H1 (cell line): ENCODE results near the gene PXT1. TPM values are rescaled to one million over a fixed set of nuclear protein-coding genes. Genes with fewer than 3 reads are reported as not detected.

Source experiments
- CTCF ChIA-PET: fragments of 300-600 bp; sonication (Branson Sonifier 250); formaldehyde crosslinking; loops from one replicate; lab custom pipeline; 2021; ENCODE audit not compliant: partially characterized antibody; lab: Charles Lee
- POLR2A ChIA-PET: fragments of 300-600 bp; sonication (Branson Sonifier 250); formaldehyde crosslinking; loops from one replicate; lab custom pipeline; 2021; ENCODE audit warnings: inconsistent platforms; ENCODE audit not compliant: partially characterized antibody; lab: Charles Lee
- DNase-seq, 2 experiments: peaks; one replicate each; pipeline versions ENCODE4 v3.0.0 to v3.0.0-alpha.2; 2010 to 2022; ENCODE audit warnings: low spot score in 2 of 2, low read depth in 1 of 2, mixed read lengths in 1 of 2
- FAIRE-seq: peaks from 2 replicates; lab custom pipeline; 2011; peaks lifted over from hg19 to GRCh38; lab: Jason Lieb, UNC
- H2AFZ ChIP-seq: 2 replicates; pipeline ENCODE4 v1.8.1; 2012; ENCODE audit warnings: low read length, inconsistent platforms
- H2AK5ac ChIP-seq: 2 replicates; pipeline ENCODE4 v1.6.1; 2013; ENCODE audit warnings: low read depth, low read length
- H2BK120ac ChIP-seq: replicated peaks from 2 replicates; pipeline ENCODE3; 2013; ENCODE audit warnings: low read depth, low read length, inconsistent platforms
- H2BK12ac ChIP-seq: 2 replicates; pipeline ENCODE4 v1.6.1; 2013; ENCODE audit warnings: low read depth, low read length
- H2BK15ac ChIP-seq: 2 replicates; pipeline ENCODE4 v1.6.1; 2013; ENCODE audit warnings: low read length
- H2BK20ac ChIP-seq: 2 replicates; pipeline ENCODE4 v1.6.1; 2013; ENCODE audit warnings: low read length
- H2BK5ac ChIP-seq: 2 replicates; pipeline ENCODE4 v1.6.1; 2013; ENCODE audit warnings: low read depth, low read length
- H3K14ac ChIP-seq: 2 replicates; pipeline ENCODE4 v1.6.1; 2013; ENCODE audit warnings: inconsistent platforms; ENCODE audit not compliant: insufficient read length
- H3K18ac ChIP-seq: 2 replicates; pipeline ENCODE4 v1.6.1; 2013; ENCODE audit warnings: low read length; ENCODE audit errors: extremely low read depth
- H3K23ac ChIP-seq: 2 replicates; pipeline ENCODE4 v1.6.1; 2013; ENCODE audit warnings: inconsistent platforms; ENCODE audit not compliant: insufficient read length
- H3K23me2 ChIP-seq: 2 replicates; pipeline ENCODE4 v1.6.1; 2013; ENCODE audit warnings: low read depth, low read length
- H3K27ac ChIP-seq: 2 replicates; pipeline ENCODE4 v1.6.1; 2011; ENCODE audit warnings: low read depth, low read length, inconsistent platforms
- H3K27me3 ChIP-seq, 4 experiments: replicated peaks in 1 of 4; 1 replicate in 1 of 4; 2 replicates in 3 of 4; pipeline versions ENCODE4 v1.6.1 to v1.8.1; 2011 to 2013; ENCODE audit warnings: low read length in 3 of 4, mild to moderate bottlenecking in 3 of 4, inconsistent platforms in 2 of 4, mixed read lengths in 2 of 4, moderate library complexity in 1 of 4; ENCODE audit not compliant: control insufficient read depth in 3 of 4, insufficient read depth in 3 of 4; ENCODE audit errors: extremely low read depth in 1 of 4
- H3K36me3 ChIP-seq, 4 experiments: 2 replicates each; pipeline versions ENCODE4 v1.6.1 to v1.8.1; 2011 to 2013; ENCODE audit warnings: mild to moderate bottlenecking in 4 of 4, low read length in 3 of 4, moderate library complexity in 2 of 4, control low read depth in 1 of 4, inconsistent platforms in 1 of 4; ENCODE audit not compliant: insufficient read depth in 4 of 4, control insufficient read depth in 2 of 4
- H3K4ac ChIP-seq: replicated peaks from 2 replicates; pipeline ENCODE3; 2013; ENCODE audit warnings: low read length, low read depth, mixed read lengths, inconsistent platforms; ENCODE audit not compliant: insufficient read length
- H3K4me1 ChIP-seq, 4 experiments: replicated peaks in 1 of 4; 1 replicate in 1 of 4; 2 replicates in 3 of 4; pipeline versions ENCODE4 v1.6.1 to v1.8.1; 2011 to 2013; ENCODE audit warnings: low read length in 3 of 4, inconsistent platforms in 2 of 4, mixed read lengths in 1 of 4; ENCODE audit not compliant: insufficient read depth in 4 of 4, control insufficient read depth in 3 of 4
- H3K4me2 ChIP-seq, 2 experiments: 2 replicates each; pipeline versions ENCODE4 v1.6.1 to v1.8.1; 2011 to 2013; ENCODE audit warnings: low read depth in 2 of 2, low read length in 2 of 2, control low read depth in 1 of 2, inconsistent platforms in 1 of 2, mild to moderate bottlenecking in 1 of 2; ENCODE audit not compliant: insufficient read depth in 1 of 2
- H3K4me3 ChIP-seq, 4 experiments: fragments of 200-600, 300-600 bp in 1 of 4; sonication (generic), shearing (Covaris generic), sonication (Bioruptor Twin) in 1 of 4; 2 replicates each; pipeline versions ENCODE4 v1.5.1 to v1.8.1; 2011 to 2016; ENCODE audit warnings: low read length in 4 of 4, low read depth in 3 of 4, control low read depth in 2 of 4, inconsistent platforms in 2 of 4, mild to moderate bottlenecking in 2 of 4, mixed read lengths in 1 of 4, moderate library complexity in 1 of 4; ENCODE audit not compliant: insufficient read depth in 2 of 4; ENCODE audit errors: extremely low read depth in 1 of 4
- H3K56ac ChIP-seq: replicated peaks from 2 replicates; pipeline ENCODE3; 2013; ENCODE audit warnings: low read depth, mild to moderate bottlenecking, mixed read lengths, low read length, inconsistent platforms; ENCODE audit not compliant: insufficient read length
- H3K79me1 ChIP-seq: 2 replicates; pipeline ENCODE4 v1.6.1; 2013; ENCODE audit warnings: low read depth, low read length, control low read depth
- H3K79me2 ChIP-seq, 2 experiments: 2 replicates each; pipeline versions ENCODE4 v1.6.1 to v1.8.1; 2012 to 2013; ENCODE audit warnings: low read length in 2 of 2, mild to moderate bottlenecking in 2 of 2, inconsistent platforms in 1 of 2; ENCODE audit not compliant: insufficient read depth in 2 of 2, control insufficient read depth in 1 of 2
- H3K9ac ChIP-seq, 4 experiments: replicated peaks in 1 of 4; 1 replicate in 1 of 4; 2 replicates in 3 of 4; pipeline versions ENCODE4 v1.6.1 to v1.8.1; 2011 to 2013; ENCODE audit warnings: low read depth in 3 of 4, low read length in 3 of 4, control low read depth in 2 of 4, mild to moderate bottlenecking in 2 of 4, moderate library complexity in 2 of 4, inconsistent platforms in 1 of 4; ENCODE audit errors: extremely low read depth in 1 of 4
- H3K9me3 ChIP-seq, 2 experiments: 2 replicates each; pipeline versions ENCODE4 v1.6.1 to v1.8.1; 2012 to 2013; ENCODE audit warnings: mild to moderate bottlenecking in 2 of 2, moderate library complexity in 2 of 2, control low read depth in 1 of 2, inconsistent platforms in 1 of 2, low read depth in 1 of 2, low read length in 1 of 2, mixed read lengths in 1 of 2; ENCODE audit not compliant: insufficient read depth in 2 of 2
- H4K20me1 ChIP-seq, 2 experiments: replicated peaks in 1 of 2; 2 replicates each; pipeline versions ENCODE3 to v1.8.1; 2011 to 2013; ENCODE audit warnings: inconsistent platforms in 2 of 2, low read length in 2 of 2, mild to moderate bottlenecking in 1 of 2; ENCODE audit not compliant: insufficient read depth in 2 of 2, control insufficient read depth in 1 of 2
- H4K5ac ChIP-seq: 2 replicates; pipeline ENCODE4 v1.6.1; 2013; ENCODE audit warnings: low read length, low read depth, mixed read lengths, inconsistent platforms; ENCODE audit not compliant: insufficient read length
- H4K8ac ChIP-seq: 2 replicates; pipeline ENCODE4 v1.8.0; 2013; ENCODE audit warnings: mild to moderate bottlenecking, moderate library complexity, low read length, inconsistent platforms; ENCODE audit not compliant: insufficient read depth; ENCODE audit errors: extremely low read depth
- H4K91ac ChIP-seq: replicated peaks from 2 replicates; pipeline ENCODE3; 2013; ENCODE audit warnings: low read length, mixed read lengths, inconsistent platforms; ENCODE audit not compliant: insufficient read length
- CBX8 ChIP-seq: fragments of 300-800, 300-1000 bp; sonication (generic); IDR thresholded peaks from 2 replicates; pipeline ENCODE4 v1.7.1; 2016; ENCODE audit warnings: low read depth, low read length, borderline replicate concordance
- CHD2 ChIP-seq: IDR thresholded peaks from 2 replicates; pipeline ENCODE4 v1.6.1; 2012; ENCODE audit warnings: low read length, improper control_type of control experiment
- CREB1 ChIP-seq: IDR thresholded peaks from 2 replicates; pipeline ENCODE4 v1.6.1; 2012; ENCODE audit warnings: inconsistent platforms
- EZH2 ChIP-seq: fragments of 200-600 bp; sonication (generic); IDR thresholded peaks from 2 replicates; pipeline ENCODE4 v1.7.1; 2012; ENCODE audit warnings: low read depth, mild to moderate bottlenecking, moderate library complexity, low read length, inconsistent platforms; ENCODE audit not compliant: severe bottlenecking
- JUND ChIP-seq: IDR thresholded peaks from 2 replicates; pipeline ENCODE4 v1.6.1; 2011; ENCODE audit warnings: mild to moderate bottlenecking, improper control_type of control experiment, low read length
- KDM1A ChIP-seq: fragments of 200-600, 300-600 bp; sonication (generic); IDR thresholded peaks from 2 replicates; pipeline ENCODE4 v1.7.1; 2016; ENCODE audit warnings: mild to moderate bottlenecking, low read length, borderline replicate concordance
- POLR2A ChIP-seq, 2 experiments: IDR thresholded peaks; 1 replicate in 1 of 2; 2 replicates in 1 of 2; pipeline ENCODE4 v1.6.1; 2011; ENCODE audit warnings: low read depth in 2 of 2, low read length in 2 of 2, mild to moderate bottlenecking in 2 of 2; ENCODE audit errors: control extremely low read depth in 1 of 2
- POU5F1 ChIP-seq: IDR thresholded peaks from 2 replicates; pipeline ENCODE4 v1.6.1; 2011; ENCODE audit warnings: low read depth, mild to moderate bottlenecking, low read length, moderate library complexity
- RAD21 ChIP-seq, 2 experiments: IDR thresholded peaks in 1 of 2; conservative IDR thresholded peaks in 1 of 2; 2 replicates each; pipeline ENCODE4 v1.6.1; 2011; ENCODE audit warnings: low read depth in 2 of 2, low read length in 2 of 2, improper control_type of control experiment in 1 of 2, inconsistent platforms in 1 of 2, mild to moderate bottlenecking in 1 of 2, moderate library complexity in 1 of 2
- RBBP5 ChIP-seq: IDR thresholded peaks from 2 replicates; pipeline ENCODE4 v1.7.1; 2012; ENCODE audit warnings: low read depth, mild to moderate bottlenecking, inconsistent platforms, low read length, moderate library complexity, borderline replicate concordance
- SUZ12 ChIP-seq: fragments of 200-600 bp; sonication (generic); IDR thresholded peaks from 2 replicates; pipeline ENCODE4 v1.6.1; 2012; ENCODE audit warnings: mild to moderate bottlenecking, inconsistent platforms, low read length, moderate library complexity, mixed read lengths
- TCF12 ChIP-seq: IDR thresholded peaks from 2 replicates; pipeline ENCODE4 v1.6.1; 2011; ENCODE audit warnings: low read depth, mild to moderate bottlenecking, low read length
- YY1 ChIP-seq: IDR thresholded peaks from 2 replicates; pipeline ENCODE4 v1.6.1; 2011; ENCODE audit warnings: low read depth, mild to moderate bottlenecking, low read length
- ZNF274 ChIP-seq: IDR thresholded peaks from 2 replicates; pipeline ENCODE4 v1.7.0; 2012; ENCODE audit warnings: low read length, borderline replicate concordance; ENCODE audit errors: extremely low read depth
- WGBS, 2 experiments: shearing (Covaris generic) in 1 of 2; methylation state at CpG; one replicate each; pipeline versions ENCODE4 v1.1.6 to v1.1.7; 2013 to 2015; ENCODE audit warnings: low lambda C conversion rate in 2 of 2, mixed read lengths in 2 of 2, inconsistent platforms in 1 of 2, low coverage in 1 of 2, missing lambda C conversion rate in 1 of 2; ENCODE audit not compliant: insufficient replicate concordance in 2 of 2, insufficient coverage in 1 of 2, insufficient read length in 1 of 2; ENCODE audit errors: extremely low coverage in 1 of 2, missing lambda C conversion rate in 1 of 2; 5-methylcytosine and 5-hydroxymethylcytosine counted together
- polyA plus RNA-seq, 7 experiments: library from polyadenylated mRNA; depleted of rRNA in 3 of 7; stranded (reverse) in 5 of 7; unstranded in 2 of 7; fragments of >200 nt in 5 of 7; fragments of 200-250 nt in 2 of 7; gene quantifications; 1 replicate in 5 of 7; 2 replicates in 1 of 7; 4 replicates in 1 of 7; pipeline versions ENCODE4 v1.2.1 to v1.2.3, GENCODE V29; 2011 to 2013; ENCODE audit warnings: missing spikeins in 2 of 7, mixed read lengths in 2 of 7
- total RNA-seq: library from RNA; stranded (reverse); fragmentation: NEBNext Ultra II Directional; extraction: Animal tissue kit (Norgen Biotek cat#: 25700); gene quantifications from 2 replicates; pipeline ENCODE4 v1.2.1, GENCODE V29; 2021

Gene PXT1
- total and polyA plus RNA-seq, 2 of the 8 experiments (the other 6 are each of a cell fraction or from before 2014, with no cell fraction given), result 0.06 TPM; not detected in 1

GRCh38 chr6:36478051-36478526, 35.4 kb upstream of the PXT1 start:
- no peaks in the 10 kb centered on the region for H3K23me2 ChIP-seq
- WGBS, 2 experiments, result no CpG with 5 or more reads among the region's 2 CpGs
- peaks cover 3 to 19% (median 10%) of the 10 kb centered on the region in 4 experiments; a peak in 5 of 8 replicates for H3K36me3 ChIP-seq
- H4K5ac ChIP-seq, result no peak overlapping the region
- H2BK120ac ChIP-seq, result no peak overlapping the region
- H3K79me1 ChIP-seq, result no peaks in the 10 kb centered on the region
- H3K18ac ChIP-seq, result no peak overlapping the region
- H4K8ac ChIP-seq, result no peak overlapping the region
- no peak overlapping the region for H3K27ac ChIP-seq
- no peak overlapping the region for H2BK15ac ChIP-seq
- no peak overlapping the region for H3K4me3 ChIP-seq
- no peak overlapping the region for H3K9ac ChIP-seq
- no peaks in the 10 kb centered on the region for H3K79me2 ChIP-seq
- H3K9me3 ChIP-seq, result no peaks in the 10 kb centered on the region
- no peak overlapping the region for H3K14ac ChIP-seq
- no peak overlapping the region for H3K4me2 ChIP-seq
- H3K4me1 ChIP-seq, result no peaks in the 10 kb centered on the region
- no peaks in the 10 kb centered on the region for H4K20me1 ChIP-seq
- H2AFZ ChIP-seq, result no peak overlapping the region
- H3K4ac ChIP-seq, result no peak overlapping the region
- FAIRE-seq (no peak), DNase-seq (no peak)
- H2BK5ac ChIP-seq, result no peak overlapping the region
- no peak overlapping the region for H4K91ac ChIP-seq
- no peaks in the 10 kb centered on the region for H3K27me3 ChIP-seq
- ChIA-PET POLR2A (interaction anchor here (1.2 to 2.4 kb wide), 3 partner anchors 10 to 13 kb away, joined by 4 to 11 read pairs (median 6); no protein-coding TSS in a partner anchor), CTCF (no interaction called here)
- H2BK12ac ChIP-seq, result no peak overlapping the region
- H2AK5ac ChIP-seq, result no peak overlapping the region
- no peak overlapping the region for H3K56ac ChIP-seq
- H2BK20ac ChIP-seq, result no peak overlapping the region
- no peak overlapping the region for H3K23ac ChIP-seq
- TF ChIP-seq YY1 (no peak), CREB1 (no peak), RBBP5 (no peak), ZNF274 (no peak), CHD2 (no peak), KDM1A (no peak), EZH2 (no peak), TCF12 (no peak), POU5F1 (no peak), JUND (no peak), SUZ12 (no peak), POLR2A (IDR thresholded peaks at IDR 0.05; ENCODE audit: control extremely low read depth in 1 of 2, low read depth in 2 of 2, low read length in 2 of 2) (no peak), RAD21 (IDR thresholded peaks at IDR 0.05 in 1 of 2, conservative IDR thresholded peaks at IDR 0.05 in 1 of 2; ENCODE audit: low read depth in 2 of 2, low read length in 2 of 2) (no peak), CBX8 (no peak)
